ENCODE data around the gene CHCHD10. TPM values are rescaled to one million over a fixed set of nuclear protein-coding genes. Genes with fewer than 3 reads are reported as not detected.

CHCHD10 gene
- polyA plus RNA-seq, 2 of the 4 experiments (the other 2 are of a cell fraction): 33.0 to 85.4 TPM

- ATAC-seq (no peak), FAIRE-seq (no peak), DNase-seq (ENCODE audit: low read depth in 1 of 2, low spot score in 1 of 2) (no peak)
- TF ChIP-seq CBX2 (IDR thresholded peaks at IDR 0.05; ENCODE audit: borderline replicate concordance, low read depth): no peak
- no peak for TF ChIP-seq NR3C1 (IDR thresholded peaks at IDR 0.05)
- no peak for TF ChIP-seq ESRRA (IDR thresholded peaks at IDR 0.05; ENCODE audit: borderline replicate concordance, low read length)
- TF ChIP-seq KDM5A (IDR thresholded peaks at IDR 0.05): no peak
- TF ChIP-seq JUN (IDR thresholded peaks at IDR 0.05): no peak
- TF ChIP-seq PHF8 (IDR thresholded peaks at IDR 0.05; ENCODE audit: borderline replicate concordance, low read depth): no peak
- TF ChIP-seq HEYL (CRISPR knock-in tag; IDR thresholded peaks at IDR 0.05): no peak
- ChIA-PET CTCF (interaction anchor here (0.6 to 1.8 kb wide), 4 partner anchors 11 to 97 kb away, joined by 3 to 5 read pairs (median 3); no protein-coding TSS in a partner anchor), POLR2A (interaction anchor here (1.3 kb wide), 1 partner anchor 15 kb away, joined by 3 read pairs; no protein-coding TSS in a partner anchor)
- H3K4me3 ChIP-seq: no peak overlapping the region
- no peak overlapping the region for H3K27ac ChIP-seq
- H3K9me3 ChIP-seq: no peaks in the 10 kb centered on the region
- 89% methylated on average over 16 of the region's 16 CpGs for WGBS (ENCODE audit: missing lambda C conversion rate)
- H3K4me2 ChIP-seq: no peak overlapping the region
- H3K4me1 ChIP-seq: peaks cover 4% of the 10 kb centered on the region; the same call in 2 of the 3 replicates
These were observed 15.0 kb downstream of the CHCHD10 start for GRCh38 chr22:23752750-23753149.

GRCh38 chr22:23752090-23752691 lies 15.6 kb downstream of the CHCHD10 start:
- Histone ChIP-seq H3K4me3 (peak overlapping the region; percentile 97), H3K27ac (peak overlapping the region; percentile 96 to 99; a peak in 5 of 6 replicates), H3K4me2 (peak overlapping the region; percentile 94), H3K9me3 (no peaks in the 10 kb centered on the region), H3K4me1 (peaks cover 4% of the 10 kb centered on the region; the same call in 2 of the 3 replicates)
- TF ChIP-seq MYC (IDR thresholded peaks at IDR 0.05; ENCODE audit: borderline replicate concordance, low read length): no peak
- TF ChIP-seq TP53 (CRISPR knock-in tag; IDR thresholded peaks at IDR 0.05): no peak
- TF ChIP-seq CHD2 (IDR thresholded peaks at IDR 0.05; ENCODE audit: low read length, partially characterized antibody): no peak
- no peak for TF ChIP-seq REST (IDR thresholded peaks at IDR 0.05)
- no peak for TF ChIP-seq EP300 (IDR thresholded peaks at IDR 0.05)
- TF ChIP-seq RCOR1 (IDR thresholded peaks at IDR 0.05; ENCODE audit: low read depth, low read length): no peak
- no peak for TF ChIP-seq ESRRA (IDR thresholded peaks at IDR 0.05; ENCODE audit: borderline replicate concordance, low read length)
- no peak for TF ChIP-seq MAZ (IDR thresholded peaks at IDR 0.05; ENCODE audit: borderline replicate concordance, low read depth, low read length)
- TF ChIP-seq ZSCAN20 (CRISPR knock-in tag; IDR thresholded peaks at IDR 0.05): no peak
- ChIA-PET POLR2A (interaction anchor here (1.3 kb wide), 1 partner anchor 16 kb away, joined by 3 read pairs; no protein-coding TSS in a partner anchor), CTCF (interaction anchor here (0.6 to 1.6 kb wide), 4 partner anchors 11 to 774 kb away, joined by 3 read pairs; no protein-coding TSS in a partner anchor)
- FAIRE-seq: no peak
- 0 out of 6 replicates have a peak, but pooled peaks of 1 of the 2 experiments have one; percentile 17 for ATAC-seq
- WGBS (ENCODE audit: missing lambda C conversion rate): 83% methylated on average over 7 of the region's 9 CpGs
- DNase-seq (ENCODE audit: low read depth in 1 of 2, low spot score in 1 of 2): peak in 1 of 2 experiments; percentile 20

- ChIA-PET POLR2A (interaction anchor here (0.9 kb wide), 1 partner anchor 16 kb away, joined by 3 read pairs; the partner anchor contains the start of gene CHCHD10), CTCF (interaction anchor here (0.6 to 1.1 kb wide), 3 partner anchors 16 to 774 kb away, joined by 3 read pairs; no protein-coding TSS in a partner anchor)
- ATAC-seq (peak; percentile 47 to 61), DNase-seq (ENCODE audit: low read depth in 1 of 2, low spot score in 1 of 2) (peak in 1 of 2 experiments; percentile 58), FAIRE-seq (no peak)
- Histone ChIP-seq H3K27ac (peak overlapping the region; percentile 96 to 99), H3K9me3 (no peaks in the 10 kb centered on the region), H3K4me3 (peak overlapping the region; percentile 97), H3K4me1 (peaks cover 4% of the 10 kb centered on the region; the same call in 2 of the 3 replicates), H3K4me2 (peak overlapping the region; percentile 94)
- 14% methylated on average over 17 of the region's 22 CpGs for WGBS (ENCODE audit: missing lambda C conversion rate)
- TF ChIP-seq USF2 (IDR thresholded peaks at IDR 0.05) (no peak), FOXS1 (CRISPR knock-in tag; IDR thresholded peaks at IDR 0.05) (no peak), HOXB5 (CRISPR knock-in tag; IDR thresholded peaks at IDR 0.05) (no peak), HOXB13 (CRISPR knock-in tag; IDR thresholded peaks at IDR 0.05; ENCODE audit: low read depth) (no peak), RAD21 (conservative IDR thresholded peaks at IDR 0.05 in 1 of 2, IDR thresholded peaks at IDR 0.05 in 1 of 2) (no peak), JUN (IDR thresholded peaks at IDR 0.05) (peak in 1 of 2 experiments; percentile 21; a peak in 1 of 5 replicates), PHF8 (IDR thresholded peaks at IDR 0.05; ENCODE audit: borderline replicate concordance, low read depth) (no peak), JUNB (IDR thresholded peaks at IDR 0.05) (no peak), CTCF (IDR thresholded peaks at IDR 0.05) (no peak), POLR2AphosphoS2 (conservative IDR thresholded peaks at IDR 0.05; ENCODE audit: low read length) (no peak), MAFK (IDR thresholded peaks at IDR 0.05; ENCODE audit: partially characterized antibody) (no peak), E2F6 (IDR thresholded peaks at IDR 0.05; ENCODE audit: borderline replicate concordance, low read depth) (no peak)
These were observed 16.3 kb downstream of the CHCHD10 start for GRCh38 chr22:23751441-23751996.
